Progenitor cell of endocrine pancreas (in vitro differentiated cells): ENCODE results near the gene CSF1R. TPM values are rescaled to one million over a fixed set of nuclear protein-coding genes. Genes with fewer than 3 reads are reported as not detected.

Experiments used
- DNase-seq: peaks from one replicate; pipeline ENCODE4 v3.0.0; 2021; ENCODE audit warnings: low spot score; ENCODE audit not compliant: unreplicated experiment
- H3K27ac Mint-ChIP-seq: 2 replicates; pipeline ENCODE4 v1.8.0; 2021; ENCODE audit warnings: mild to moderate bottlenecking, moderate library complexity, mixed read lengths
- H3K27me3 Mint-ChIP-seq: 2 replicates; pipeline ENCODE4 v1.8.0; 2021; ENCODE audit warnings: mixed read lengths
- H3K36me3 Mint-ChIP-seq: 2 replicates; pipeline ENCODE4 v1.8.0; 2022; ENCODE audit warnings: mixed read lengths; ENCODE audit not compliant: insufficient read depth
- H3K4me1 Mint-ChIP-seq: 2 replicates; pipeline ENCODE4 v1.8.0; 2021; ENCODE audit warnings: low read depth, mixed read lengths
- H3K4me3 Mint-ChIP-seq: 2 replicates; pipeline ENCODE4 v1.8.0; 2021; ENCODE audit warnings: low read depth, mild to moderate bottlenecking, moderate library complexity, mixed read lengths
- H3K9me3 Mint-ChIP-seq: 2 replicates; pipeline ENCODE4 v1.8.0; 2021; ENCODE audit warnings: low read depth, mixed read lengths
- CTCF ChIP-seq: fragments of 200-600 bp; sonication (generic); IDR thresholded peaks from one replicate; pipeline ENCODE4 v1.5.0; 2021; ENCODE audit warnings: antibody characterized with exemption, mild to moderate bottlenecking; ENCODE audit not compliant: unreplicated experiment
- total RNA-seq: library from RNA; stranded (reverse); gene quantifications from 2 replicates; pipeline ENCODE4 v1.2.1, GENCODE V29; 2021

CSF1R gene
- total RNA-seq, 1 donor from 2014 or later: not detected

DNA sequence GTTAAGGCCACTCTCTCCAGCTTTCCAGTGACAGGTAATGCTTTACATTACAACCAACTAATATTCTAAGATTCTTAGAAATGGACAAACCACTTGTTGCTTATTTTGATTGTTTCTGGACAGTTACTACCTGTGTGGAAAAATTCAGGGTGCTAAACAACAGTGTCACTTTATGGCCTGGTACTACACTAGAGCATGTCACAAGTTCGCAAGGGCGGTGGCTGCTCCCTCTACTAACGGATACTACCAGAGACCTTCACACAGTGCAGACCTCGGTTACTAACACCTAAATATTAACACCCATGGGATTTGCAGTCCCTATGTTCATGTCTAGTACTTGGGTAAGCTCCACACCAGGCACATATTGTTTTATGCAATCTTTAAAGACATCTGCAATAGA is 72.4 kb downstream of the CSF1R start:
- TF ChIP-seq CTCF: no peak
- H3K9me3 Mint-ChIP-seq: peaks cover 7% of the 10 kb centered on the region
- DNase-seq: no peak
- no peak overlapping the region for H3K27ac Mint-ChIP-seq
- H3K27me3 Mint-ChIP-seq: no peaks in the 10 kb centered on the region
- peaks cover 49% of the 10 kb centered on the region for H3K36me3 Mint-ChIP-seq
- no peaks in the 10 kb centered on the region for H3K4me1 Mint-ChIP-seq
- no peak overlapping the region for H3K4me3 Mint-ChIP-seq

- no peak for TF ChIP-seq CTCF
- Mint-ChIP-seq H3K27ac (peak overlapping the region; percentile 62), H3K36me3 (peaks cover 27% of the 10 kb centered on the region), H3K9me3 (no peaks in the 10 kb centered on the region), H3K4me1 (no peaks in the 10 kb centered on the region), H3K4me3 (no peak overlapping the region), H3K27me3 (no peaks in the 10 kb centered on the region)
- no peak for DNase-seq
Measured at GRCh38 chr5:150009671-150010387, 76.5 kb downstream of the CSF1R start.

- DNase-seq: no peak
- Mint-ChIP-seq H3K27ac (no peak overlapping the region), H3K4me3 (no peak overlapping the region), H3K36me3 (peaks cover 7% of the 10 kb centered on the region), H3K9me3 (no peaks in the 10 kb centered on the region), H3K4me1 (peaks cover 3% of the 10 kb centered on the region), H3K27me3 (no peaks in the 10 kb centered on the region)
- TF ChIP-seq CTCF: no peak
Measured at GRCh38 chr5:150007050-150007449, 79.3 kb downstream of the CSF1R start.

GRCh38 chr5:150006318-150006717 is 80.0 kb downstream of the CSF1R start:
- H3K27ac Mint-ChIP-seq: no peak overlapping the region
- H3K9me3 Mint-ChIP-seq: no peaks in the 10 kb centered on the region
- H3K36me3 Mint-ChIP-seq: peaks cover 7% of the 10 kb centered on the region
- peaks cover 8% of the 10 kb centered on the region for H3K4me1 Mint-ChIP-seq
- no peaks in the 10 kb centered on the region for H3K27me3 Mint-ChIP-seq
- DNase-seq: no peak
- no peak for TF ChIP-seq CTCF
- H3K4me3 Mint-ChIP-seq: no peak overlapping the region

Other genes with a start within 250 kb of the CSF1R start
- 0.07 TPM in 1 of 2 replicates, not detected in the other for gene PDE6A, start 141.8 kb downstream of the CSF1R start, total RNA-seq
- gene SLC26A2, start 125.8 kb downstream of the CSF1R start, total RNA-seq: 11.7 and 12.6 TPM in 2 replicates
- 3.8 and 4.2 TPM in 2 replicates for gene TIGD6, start 85.9 kb downstream of the CSF1R start, total RNA-seq
- gene HMGXB3, start 85.8 kb downstream of the CSF1R start, total RNA-seq: 39.9 and 42.3 TPM in 2 replicates
- 1.2 and 2.3 TPM in 2 replicates for gene PDGFRB, start 69.3 kb upstream of the CSF1R start, total RNA-seq
- 0.31 and 0.43 TPM in 2 replicates for gene CDX1, start 80.2 kb upstream of the CSF1R start, total RNA-seq
- gene SLC6A7, start 103.5 kb upstream of the CSF1R start, total RNA-seq: not detected in 2 replicates
- not detected in 2 replicates for gene CAMK2A, start 203.2 kb upstream of the CSF1R start, total RNA-seq
- gene ARSI, start 216.4 kb upstream of the CSF1R start, total RNA-seq: 0.24 TPM in 1 of 2 replicates, not detected in the other